Urinary bladder (tissue), 4 donors: Measurements from ENCODE around the gene GFPT2. TPM values are rescaled to one million over a fixed set of nuclear protein-coding genes. Genes with fewer than 3 reads are reported as not detected.

Experiments
- DNase-seq: peaks from one replicate; pipeline ENCODE4 v3.0.0-alpha.2; 2015; ENCODE audit errors: extremely low spot score
- H3K27ac ChIP-seq: one replicate; pipeline ENCODE4 v1.5.1; 2013; ENCODE audit warnings: low read depth, mild to moderate bottlenecking, moderate library complexity
- H3K36me3 ChIP-seq: one replicate; pipeline ENCODE4 v1.6.1; 2013; ENCODE audit warnings: mild to moderate bottlenecking, moderate library complexity; ENCODE audit not compliant: insufficient read depth
- H3K4me1 ChIP-seq: one replicate; pipeline ENCODE4 v1.6.1; 2013; ENCODE audit warnings: mild to moderate bottlenecking, moderate library complexity; ENCODE audit not compliant: insufficient read depth
- H3K4me3 ChIP-seq: one replicate; pipeline ENCODE4 v1.5.1; 2013; ENCODE audit warnings: low read depth, low read length
- WGBS: extraction: QIAGEN DNeasy Blood & Tissue Kit; methylation state at CpG from one replicate; pipeline ENCODE4 v1.1.7; 2013; 5-methylcytosine and 5-hydroxymethylcytosine counted together
- polyA plus RNA-seq: library from polyadenylated mRNA; stranded (reverse); fragments of 200-250 nt; gene quantifications from one replicate; pipeline ENCODE4 v1.2.3, GENCODE V29; 2013
- total RNA-seq: library from RNA; depleted of rRNA; stranded (reverse); fragments of >200 nt; gene quantifications from one replicate; pipeline ENCODE4 v1.2.3, GENCODE V29; 2014
- donor health status: healthy with polysubstance abuse.
- donor health status: healthy.

Gene GFPT2
- total and polyA plus RNA-seq, 2 donors: 14.9 to 28.0 TPM

- Histone ChIP-seq H3K36me3 (no peaks in the 10 kb centered on the region), H3K4me3 (no peak overlapping the region), H3K27ac (no peak overlapping the region), H3K4me1 (no peaks in the 10 kb centered on the region)
- no peak for DNase-seq
- 82% methylated on average over 9 of the region's 9 CpGs for WGBS
These were observed 12.3 kb downstream of the GFPT2 start for GRCh38 chr5:180340856-180341255.

DNA sequence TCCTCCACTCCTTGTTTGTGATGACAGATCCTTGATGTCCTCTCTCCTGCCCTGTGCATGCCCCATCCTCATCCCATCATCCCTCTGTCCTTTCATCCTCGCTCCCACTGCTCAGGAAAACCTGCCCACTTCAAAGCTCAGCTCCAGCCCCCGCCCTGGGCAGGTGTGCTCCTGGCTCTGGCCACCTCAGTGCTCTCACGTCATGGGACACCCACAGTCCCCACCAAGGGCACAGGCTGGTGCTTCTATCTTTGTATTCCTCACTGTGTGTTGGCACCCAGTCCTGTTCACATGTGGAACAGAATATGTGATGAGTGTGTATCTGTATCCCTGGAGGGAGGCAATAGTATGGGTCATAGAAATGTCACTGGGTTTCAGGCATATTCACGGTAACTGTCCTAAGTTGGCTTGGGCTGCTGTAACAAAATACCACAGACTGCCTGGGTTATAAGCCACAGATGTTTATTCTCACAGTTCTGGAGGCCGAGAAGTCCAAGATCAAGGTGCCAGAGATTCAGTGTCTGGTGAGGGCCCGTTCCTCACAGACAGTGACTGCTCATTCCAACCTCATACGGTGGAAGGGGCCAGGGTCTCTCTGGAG is 13.5 kb downstream of the GFPT2 start:
- no peak overlapping the region for H3K4me3 ChIP-seq
- WGBS: 80% methylated on average over 7 of the region's 7 CpGs
- no peaks in the 10 kb centered on the region for H3K36me3 ChIP-seq
- no peaks in the 10 kb centered on the region for H3K4me1 ChIP-seq
- DNase-seq: no peak
- no peak overlapping the region for H3K27ac ChIP-seq

DNA sequence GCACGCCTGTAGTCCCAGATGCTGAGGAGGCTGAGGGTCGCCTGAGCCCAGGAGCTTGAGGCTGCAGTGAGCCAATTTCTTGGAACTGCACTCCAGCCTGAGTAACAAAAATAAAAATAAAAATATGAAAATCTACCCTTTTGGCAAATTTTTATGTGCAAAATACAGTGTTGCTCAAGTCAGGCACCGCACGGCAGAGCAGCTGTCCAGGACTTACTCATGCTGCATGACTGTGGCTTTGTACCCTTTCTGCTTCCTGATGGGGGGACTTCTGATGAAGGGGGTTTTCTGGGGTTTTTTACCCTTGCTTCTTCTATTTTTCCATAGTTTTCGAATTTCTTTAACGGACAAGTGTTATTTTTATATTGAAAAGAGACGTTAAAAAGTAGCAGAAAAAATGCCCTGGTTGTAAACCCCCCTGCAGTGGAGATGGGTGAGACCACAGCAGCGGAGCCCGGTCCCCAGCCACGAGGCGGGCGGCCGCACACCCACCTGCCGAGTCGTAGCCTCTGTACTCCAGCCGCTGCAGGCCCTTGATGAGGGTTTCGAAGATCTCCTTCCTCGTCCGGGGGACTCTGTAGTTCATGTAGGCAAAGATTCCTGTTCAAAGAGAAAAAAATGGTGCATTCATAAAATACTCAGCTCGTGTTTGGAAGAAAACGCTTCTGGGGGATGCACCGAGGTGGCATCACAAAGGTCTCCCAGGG is 15.0 kb downstream of the GFPT2 start:
- no peak overlapping the region for H3K4me3 ChIP-seq
- 95% methylated on average over 22 of the region's 22 CpGs for WGBS
- H3K4me1 ChIP-seq: no peaks in the 10 kb centered on the region
- H3K36me3 ChIP-seq: no peaks in the 10 kb centered on the region
- H3K27ac ChIP-seq: no peak overlapping the region
- no peak for DNase-seq

GRCh38 chr5:180336234-180337020 is 16.7 kb downstream of the GFPT2 start:
- Histone ChIP-seq H3K27ac (no peak overlapping the region), H3K4me1 (no peaks in the 10 kb centered on the region), H3K36me3 (no peaks in the 10 kb centered on the region), H3K4me3 (no peak overlapping the region)
- no peak for DNase-seq
- 92% methylated on average over 34 of the region's 34 CpGs for WGBS

GRCh38 chr5:180335614-180336233 is 17.4 kb downstream of the GFPT2 start:
- no peak overlapping the region for H3K4me3 ChIP-seq
- H3K4me1 ChIP-seq: no peaks in the 10 kb centered on the region
- no peaks in the 10 kb centered on the region for H3K36me3 ChIP-seq
- no peak overlapping the region for H3K27ac ChIP-seq
- DNase-seq: no peak
- WGBS: 96% methylated on average over 19 of the region's 19 CpGs

GRCh38 chr5:180334751-180335613 is 18.2 kb downstream of the GFPT2 start:
- no peaks in the 10 kb centered on the region for H3K4me1 ChIP-seq
- no peaks in the 10 kb centered on the region for H3K36me3 ChIP-seq
- 85% methylated on average over 15 of the region's 15 CpGs for WGBS
- no peak overlapping the region for H3K27ac ChIP-seq
- DNase-seq: no peak
- H3K4me3 ChIP-seq: no peak overlapping the region

DNA sequence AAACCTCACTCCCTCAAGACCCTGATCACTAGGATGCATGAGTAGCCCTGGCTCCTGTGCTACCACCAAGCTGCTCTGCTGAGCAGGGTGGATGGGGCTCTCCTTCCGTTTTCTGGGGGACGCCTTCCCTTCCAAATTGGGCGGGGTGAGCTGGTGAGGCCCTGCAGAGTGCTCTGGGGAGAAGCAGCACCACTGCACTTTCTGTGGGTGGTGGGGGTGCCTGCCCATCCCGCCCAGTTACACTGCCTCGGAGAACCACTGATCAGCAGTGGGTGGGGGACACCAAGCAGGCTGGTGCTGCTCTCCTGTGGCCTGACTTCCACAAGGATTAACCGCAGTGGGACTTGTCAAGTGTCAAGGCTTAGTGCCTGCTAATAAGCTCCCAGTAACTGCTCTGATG is 19.0 kb downstream of the GFPT2 start:
- no peaks in the 10 kb centered on the region for H3K4me1 ChIP-seq
- H3K27ac ChIP-seq: no peak overlapping the region
- no peaks in the 10 kb centered on the region for H3K36me3 ChIP-seq
- no peak for DNase-seq
- WGBS: 92% methylated on average over 6 of the region's 6 CpGs
- no peak overlapping the region for H3K4me3 ChIP-seq

DNA sequence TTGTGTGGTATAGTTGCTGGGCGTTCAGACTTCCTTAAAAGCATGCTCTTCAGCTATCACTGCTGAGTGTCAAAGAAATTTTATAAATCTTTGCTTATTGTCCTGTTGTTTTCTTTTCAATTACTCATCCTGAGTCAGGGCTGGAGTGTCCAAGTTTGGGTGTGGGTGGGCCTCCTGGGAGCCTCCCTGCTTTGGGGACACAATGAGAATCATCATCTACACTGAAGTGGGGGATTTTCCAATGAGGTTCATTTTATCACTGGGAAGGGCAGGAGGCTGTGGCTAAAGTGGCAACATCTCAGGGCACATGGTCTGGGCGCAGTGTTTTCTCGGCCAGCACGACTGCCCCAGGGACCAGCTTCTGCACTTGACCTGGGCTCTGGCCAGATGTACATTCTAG is 19.5 kb downstream of the GFPT2 start:
- no peak overlapping the region for H3K27ac ChIP-seq
- DNase-seq: no peak
- WGBS: 86% methylated on average over 4 of the region's 4 CpGs

DNA sequence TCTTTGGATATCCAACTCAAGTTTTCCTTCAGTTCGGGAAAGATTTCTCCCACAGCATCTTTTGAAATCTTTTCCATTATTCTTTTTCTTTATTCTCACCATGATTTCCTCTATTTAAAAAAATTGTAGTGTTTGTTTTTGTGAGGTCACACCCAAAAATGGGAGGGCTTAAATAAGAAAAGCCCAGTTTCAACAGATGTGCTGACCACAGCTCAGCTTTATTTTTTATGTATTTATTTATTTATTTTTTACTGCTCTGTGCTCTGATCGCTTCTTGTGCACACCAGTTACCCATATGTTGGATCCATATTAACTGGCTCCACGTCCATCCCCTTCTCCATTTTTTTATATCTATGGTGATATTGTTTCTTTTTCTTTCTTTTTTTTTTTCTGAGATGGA is 20.3 kb downstream of the GFPT2 start:
- H3K27ac ChIP-seq: no peak overlapping the region
- WGBS: 93% methylated on average over 3 of the region's 3 CpGs
- no peaks in the 10 kb centered on the region for H3K36me3 ChIP-seq

More for the DNA sequence above, 19.5 kb downstream of the GFPT2 start:
- Histone ChIP-seq H3K4me1 (no peaks in the 10 kb centered on the region), H3K36me3 (no peaks in the 10 kb centered on the region), H3K4me3 (no peak overlapping the region)

DNA sequence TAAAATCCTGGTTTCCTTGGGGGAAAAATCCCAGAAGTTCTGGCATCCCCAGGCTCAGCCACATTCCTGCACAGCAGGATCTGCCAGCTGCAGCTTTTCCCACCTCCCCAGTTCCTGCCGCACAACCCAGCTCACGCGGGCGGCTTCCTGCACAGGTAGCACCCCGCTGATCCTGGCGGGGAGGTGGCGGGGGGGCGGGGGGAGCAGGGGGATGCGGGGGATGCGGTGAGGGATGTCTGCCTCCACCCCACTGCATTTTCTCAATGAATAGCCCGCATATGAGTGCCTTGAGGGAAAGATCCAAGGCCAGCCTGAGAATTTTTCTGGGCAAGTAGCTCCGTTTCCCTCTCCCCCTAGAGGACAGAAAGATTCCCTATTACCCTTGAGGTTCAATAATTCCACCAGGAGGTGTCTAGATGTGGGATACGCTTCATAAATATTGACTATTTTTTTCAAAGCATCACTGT is 21.1 kb downstream of the GFPT2 start:
- no peak overlapping the region for H3K4me3 ChIP-seq
- 25% methylated on average over 13 of the region's 13 CpGs for WGBS
- no peaks in the 10 kb centered on the region for H3K36me3 ChIP-seq
- no peak overlapping the region for H3K27ac ChIP-seq
- no peak for DNase-seq
- no peaks in the 10 kb centered on the region for H3K4me1 ChIP-seq

More for the DNA sequence above, 20.3 kb downstream of the GFPT2 start:
- H3K4me3 ChIP-seq: no peak overlapping the region
- no peaks in the 10 kb centered on the region for H3K4me1 ChIP-seq
- no peak for DNase-seq

GRCh38 chr5:180331647-180331950 is 21.5 kb downstream of the GFPT2 start:
- 30% methylated on average over 7 of the region's 7 CpGs for WGBS
- no peaks in the 10 kb centered on the region for H3K4me1 ChIP-seq
- H3K27ac ChIP-seq: no peak overlapping the region
- no peaks in the 10 kb centered on the region for H3K36me3 ChIP-seq
- H3K4me3 ChIP-seq: no peak overlapping the region
- no peak for DNase-seq

DNA sequence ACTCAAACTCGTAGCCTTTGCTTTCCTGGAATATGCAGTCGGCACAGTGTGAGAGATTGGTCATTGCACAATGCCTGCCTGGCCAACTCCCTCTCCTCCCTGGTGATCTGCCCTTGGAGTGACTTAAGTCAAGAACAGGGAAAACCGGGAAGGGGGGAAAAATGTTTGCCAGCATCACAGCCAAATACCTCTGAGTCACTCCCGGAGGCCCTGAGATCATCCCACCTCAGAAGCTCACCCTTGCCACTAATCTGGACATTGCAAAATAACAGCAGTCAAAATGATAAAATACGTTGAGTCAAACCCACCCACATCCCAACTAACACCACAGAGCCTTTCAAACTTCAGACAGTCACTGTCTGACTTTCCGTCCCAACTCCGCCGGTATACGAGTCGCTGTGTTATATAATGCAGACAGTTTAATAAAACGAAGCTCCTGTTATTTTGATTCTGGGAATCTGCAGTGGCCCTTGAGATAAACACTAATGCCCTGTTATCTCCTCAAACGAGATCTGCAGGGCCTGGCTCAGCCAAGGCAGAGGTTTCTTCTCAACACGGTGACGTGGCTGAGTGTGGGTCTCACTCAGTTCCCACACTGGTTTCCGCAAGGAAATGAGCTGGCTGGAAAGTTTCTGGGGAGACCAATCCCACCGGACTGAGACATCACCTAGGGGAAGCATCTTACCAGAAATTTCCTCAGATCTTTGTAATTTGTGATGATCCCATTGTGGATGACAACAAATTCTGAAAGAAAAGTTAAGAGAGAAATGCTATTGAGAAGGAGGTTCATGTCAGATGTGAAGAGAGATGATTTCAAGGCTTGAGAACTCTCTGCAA is 22.1 kb downstream of the GFPT2 start:
- peak overlapping the region; percentile 63 for H3K27ac ChIP-seq
- WGBS: 29% methylated on average over 16 of the region's 16 CpGs
- DNase-seq: no peak
- no peaks in the 10 kb centered on the region for H3K4me1 ChIP-seq
- H3K4me3 ChIP-seq: no peak overlapping the region
- H3K36me3 ChIP-seq: no peaks in the 10 kb centered on the region
